ENCODE measurements around the gene SUN3.

DNA sequence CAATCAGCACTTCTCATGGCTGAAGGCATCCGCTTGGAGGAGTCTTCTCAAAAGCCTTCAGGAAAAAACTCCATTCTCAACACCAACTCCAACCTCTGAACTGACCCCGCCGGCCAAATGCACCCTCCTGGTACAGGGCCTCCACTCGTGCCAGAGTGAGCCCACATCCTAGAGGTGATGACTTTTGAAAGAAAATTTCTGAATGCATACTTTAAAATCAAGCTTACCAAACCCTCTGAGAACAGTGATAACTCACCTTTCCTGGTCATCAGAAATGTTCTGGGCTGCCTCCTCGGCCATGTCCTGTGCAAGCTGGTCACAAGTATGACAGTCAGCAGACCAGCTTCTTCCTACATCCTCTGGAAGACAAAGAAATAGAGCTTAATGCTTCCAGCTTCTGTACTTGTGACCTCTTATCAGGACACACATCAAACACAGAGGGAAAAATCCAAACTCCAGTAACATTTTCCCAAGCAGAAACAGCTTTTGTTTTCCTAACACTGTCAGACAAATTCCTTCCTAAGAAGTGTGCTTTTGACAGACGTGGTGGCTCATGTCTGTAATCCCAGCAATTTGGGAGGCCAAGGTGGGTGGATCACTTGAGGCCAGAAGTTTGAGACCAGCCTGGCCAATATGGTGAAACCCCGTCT, 80.6 kb downstream of the SUN3 start, which contains the start of gene PKD1L1:
- TF ChIP-seq, protein P1, sequence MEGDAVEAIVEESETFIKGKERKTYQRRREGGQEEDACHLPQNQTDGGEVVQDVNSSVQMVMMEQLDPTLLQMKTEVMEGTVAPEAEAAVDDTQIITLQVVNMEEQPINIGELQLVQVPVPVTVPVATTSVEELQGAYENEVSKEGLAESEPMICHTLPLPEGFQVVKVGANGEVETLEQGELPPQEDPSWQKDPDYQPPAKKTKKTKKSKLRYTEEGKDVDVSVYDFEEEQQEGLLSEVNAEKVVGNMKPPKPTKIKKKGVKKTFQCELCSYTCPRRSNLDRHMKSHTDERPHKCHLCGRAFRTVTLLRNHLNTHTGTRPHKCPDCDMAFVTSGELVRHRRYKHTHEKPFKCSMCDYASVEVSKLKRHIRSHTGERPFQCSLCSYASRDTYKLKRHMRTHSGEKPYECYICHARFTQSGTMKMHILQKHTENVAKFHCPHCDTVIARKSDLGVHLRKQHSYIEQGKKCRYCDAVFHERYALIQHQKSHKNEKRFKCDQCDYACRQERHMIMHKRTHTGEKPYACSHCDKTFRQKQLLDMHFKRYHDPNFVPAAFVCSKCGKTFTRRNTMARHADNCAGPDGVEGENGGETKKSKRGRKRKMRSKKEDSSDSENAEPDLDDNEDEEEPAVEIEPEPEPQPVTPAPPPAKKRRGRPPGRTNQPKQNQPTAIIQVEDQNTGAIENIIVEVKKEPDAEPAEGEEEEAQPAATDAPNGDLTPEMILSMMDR (IDR thresholded peaks at IDR 0.05 in 4 of 5, conservative IDR thresholded peaks at IDR 0.05 in 1 of 5): no peak
- TF ChIP-seq POLR2A (IDR thresholded peaks at IDR 0.05): no peak
